GOT3 (cell line): ENCODE measurements around the gene SHANK3.

Source experiments
- DNase-seq: peaks from one replicate; lab custom pipeline; 2025; ENCODE audit warnings: mixed read lengths; lab: John Stamatoyannopoulos, UW

Gene SHANK3

DNA sequence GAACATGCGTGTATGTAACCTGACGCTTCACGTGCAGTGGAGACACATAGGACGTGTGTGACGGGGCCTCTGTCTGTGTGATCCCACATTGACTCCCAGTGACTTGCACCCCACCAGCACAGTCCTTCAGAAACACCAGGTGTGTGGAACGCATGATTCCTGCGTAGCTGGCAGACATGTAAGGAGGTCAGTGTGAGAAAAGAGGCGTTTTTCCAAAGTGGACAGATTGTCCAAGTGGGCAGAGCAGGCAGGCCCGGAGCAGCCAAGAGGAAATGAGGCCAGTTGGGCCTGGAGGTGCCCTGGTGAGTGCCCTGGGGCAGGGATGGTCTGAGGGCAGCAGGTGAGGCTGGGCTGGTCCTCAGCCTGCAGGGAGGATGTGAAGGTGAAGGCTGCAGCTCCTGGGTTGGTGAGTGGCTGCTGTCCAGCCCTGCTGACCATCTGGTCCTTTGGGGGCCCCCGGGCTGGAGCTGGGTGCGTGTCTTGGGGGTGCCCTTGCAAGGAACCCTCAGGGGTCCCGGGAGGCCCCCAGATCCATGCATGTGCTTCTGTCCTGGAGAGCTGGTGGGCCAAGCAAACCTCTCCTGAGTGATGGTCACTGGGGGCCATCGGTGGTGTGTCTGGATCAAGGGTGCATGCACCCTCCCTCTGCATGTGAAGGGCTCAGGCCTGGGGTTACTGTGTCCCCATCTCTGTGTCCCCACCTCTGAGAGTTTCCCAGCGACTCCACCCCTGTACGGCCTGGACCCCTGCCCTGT is 26.6 kb downstream of the SHANK3 start:
- no peak for DNase-seq

DNA sequence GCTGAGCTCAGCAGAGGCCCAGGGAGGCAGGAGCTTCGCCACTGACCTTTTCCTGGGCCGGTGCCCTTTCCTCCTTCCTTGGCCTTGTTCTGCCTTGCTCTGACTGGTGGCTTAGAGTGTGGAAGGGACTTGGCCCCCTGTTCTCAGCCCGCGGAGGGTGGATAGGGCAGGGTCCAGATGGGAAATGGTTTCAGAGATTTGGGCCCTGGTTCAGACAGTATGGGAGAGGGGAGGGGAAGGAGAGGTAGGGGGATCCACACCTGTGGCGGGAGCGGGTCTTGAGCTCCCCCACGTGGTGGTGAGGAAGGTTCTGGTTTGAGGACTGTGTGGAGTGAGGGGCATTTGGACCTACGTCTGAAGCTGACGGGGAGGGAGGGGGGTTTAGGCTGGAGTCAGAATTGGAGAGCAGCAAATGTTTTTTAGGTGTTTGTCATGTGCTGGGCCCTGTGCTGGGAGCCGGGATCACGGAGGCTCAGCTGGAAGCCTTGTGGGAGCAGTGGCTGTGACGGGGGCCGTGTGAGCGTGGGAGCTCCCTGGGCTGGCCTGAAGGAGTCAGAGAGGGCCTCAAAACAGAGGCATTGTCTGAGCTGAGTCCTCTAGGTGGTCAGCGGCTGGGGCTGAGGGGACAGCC is 27.2 kb downstream of the SHANK3 start:
- no peak for DNase-seq

DNA sequence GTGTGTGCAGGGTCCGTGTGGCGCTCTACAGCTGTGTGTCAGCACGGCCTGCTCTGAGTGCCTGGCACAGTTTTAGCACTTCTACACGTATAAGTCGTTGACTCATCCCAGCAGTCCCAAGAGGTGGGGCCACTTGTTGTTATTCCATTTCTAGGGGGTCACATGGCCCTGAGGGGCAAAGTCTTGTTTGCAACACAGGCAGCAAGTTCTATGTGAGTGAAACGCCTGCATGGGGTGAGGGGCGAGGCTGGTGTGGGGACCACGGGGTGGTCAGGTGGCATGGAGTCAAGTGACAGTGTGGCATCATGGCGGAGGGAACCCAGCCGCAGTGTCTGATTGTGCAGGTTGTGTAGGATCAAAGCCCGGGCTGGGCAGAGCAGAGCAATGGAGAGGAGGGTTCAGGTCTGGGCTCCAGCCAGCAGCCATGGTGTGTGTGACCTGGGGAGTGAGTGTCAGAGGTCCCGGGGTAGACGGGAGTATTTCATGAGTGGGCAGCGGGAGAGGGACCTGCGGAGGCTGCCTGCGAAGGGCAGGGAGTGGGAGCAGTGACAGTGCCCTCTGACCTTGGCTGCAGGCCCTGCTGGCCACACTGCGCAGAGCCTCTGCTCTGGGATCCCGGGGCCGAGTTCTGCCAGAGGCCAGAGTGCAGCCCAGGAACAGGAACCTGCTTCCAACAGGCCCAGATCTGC is 27.9 kb downstream of the SHANK3 start:
- DNase-seq: no peak

DNA sequence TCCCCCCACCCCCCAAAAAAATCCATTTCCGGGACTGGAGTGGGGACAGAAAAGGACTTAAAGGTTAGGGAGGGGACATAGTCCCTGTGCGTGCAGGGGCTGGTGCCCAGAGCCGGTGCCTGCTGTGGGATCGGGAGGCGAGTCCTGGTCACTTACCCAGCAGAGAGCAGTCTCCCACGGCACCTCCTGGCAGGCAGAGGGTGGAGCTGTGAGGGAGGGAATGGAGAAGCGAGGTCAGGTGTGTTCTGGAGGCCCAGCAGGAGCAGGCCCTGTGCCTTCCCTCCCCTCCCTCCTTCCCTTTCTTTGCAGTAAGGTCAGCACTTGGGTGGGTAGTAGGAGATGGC is 28.4 kb downstream of the SHANK3 start:
- DNase-seq: no peak

DNA sequence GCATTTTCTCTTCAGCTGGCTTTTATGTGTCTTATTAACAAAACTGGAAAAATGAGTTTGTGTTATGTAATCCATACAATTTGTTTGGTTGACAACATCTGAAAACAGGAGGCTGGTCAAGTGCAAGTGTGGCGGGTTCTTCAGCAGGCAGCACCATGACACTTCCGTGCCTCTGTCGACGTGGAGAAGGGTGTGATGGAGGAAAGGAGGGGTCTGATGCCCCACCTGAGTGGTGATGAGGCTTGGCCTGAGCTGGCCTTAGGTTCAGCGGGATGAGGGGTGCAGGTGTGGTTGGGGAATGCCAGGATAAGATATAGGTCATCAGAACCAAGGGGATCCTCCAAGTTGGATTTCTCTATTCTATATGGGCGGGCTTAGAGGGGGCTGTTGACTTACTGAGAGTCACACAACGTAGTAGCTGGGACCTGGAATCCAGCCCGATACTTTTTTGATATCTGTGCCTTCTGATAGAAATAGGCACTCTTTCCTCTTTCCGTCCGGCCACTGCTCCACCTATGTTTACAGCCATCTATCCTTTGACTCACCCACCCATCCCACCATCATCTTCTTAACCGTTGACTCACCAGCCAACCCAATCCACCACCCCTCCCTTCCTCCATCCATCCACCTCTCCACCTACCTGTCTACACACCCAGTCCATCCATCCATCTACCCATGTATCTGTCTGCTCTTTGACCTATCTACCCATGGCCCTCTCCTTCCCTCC is 29.0 kb downstream of the SHANK3 start:
- DNase-seq: no peak

DNA sequence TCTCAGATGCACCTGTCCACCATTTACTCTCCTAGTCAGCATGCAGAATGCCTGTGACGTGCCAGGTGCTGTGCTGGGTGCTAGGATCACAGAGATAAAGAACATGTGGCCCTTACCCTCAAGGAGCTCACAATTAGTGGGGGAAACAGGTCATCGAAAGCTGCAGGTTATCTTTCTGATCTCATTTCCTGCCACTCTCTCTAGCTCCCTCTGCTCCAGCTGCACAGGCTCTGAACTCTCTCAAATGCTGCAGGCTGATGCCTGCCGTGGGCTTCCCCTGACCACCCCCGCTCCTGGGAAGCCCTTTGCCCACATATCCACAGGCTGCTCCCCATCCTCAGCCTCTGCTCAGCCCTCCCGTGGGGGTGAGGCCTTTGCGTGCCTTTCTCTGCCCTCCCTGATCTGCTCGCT is 29.6 kb downstream of the SHANK3 start:
- no peak for DNase-seq

DNA sequence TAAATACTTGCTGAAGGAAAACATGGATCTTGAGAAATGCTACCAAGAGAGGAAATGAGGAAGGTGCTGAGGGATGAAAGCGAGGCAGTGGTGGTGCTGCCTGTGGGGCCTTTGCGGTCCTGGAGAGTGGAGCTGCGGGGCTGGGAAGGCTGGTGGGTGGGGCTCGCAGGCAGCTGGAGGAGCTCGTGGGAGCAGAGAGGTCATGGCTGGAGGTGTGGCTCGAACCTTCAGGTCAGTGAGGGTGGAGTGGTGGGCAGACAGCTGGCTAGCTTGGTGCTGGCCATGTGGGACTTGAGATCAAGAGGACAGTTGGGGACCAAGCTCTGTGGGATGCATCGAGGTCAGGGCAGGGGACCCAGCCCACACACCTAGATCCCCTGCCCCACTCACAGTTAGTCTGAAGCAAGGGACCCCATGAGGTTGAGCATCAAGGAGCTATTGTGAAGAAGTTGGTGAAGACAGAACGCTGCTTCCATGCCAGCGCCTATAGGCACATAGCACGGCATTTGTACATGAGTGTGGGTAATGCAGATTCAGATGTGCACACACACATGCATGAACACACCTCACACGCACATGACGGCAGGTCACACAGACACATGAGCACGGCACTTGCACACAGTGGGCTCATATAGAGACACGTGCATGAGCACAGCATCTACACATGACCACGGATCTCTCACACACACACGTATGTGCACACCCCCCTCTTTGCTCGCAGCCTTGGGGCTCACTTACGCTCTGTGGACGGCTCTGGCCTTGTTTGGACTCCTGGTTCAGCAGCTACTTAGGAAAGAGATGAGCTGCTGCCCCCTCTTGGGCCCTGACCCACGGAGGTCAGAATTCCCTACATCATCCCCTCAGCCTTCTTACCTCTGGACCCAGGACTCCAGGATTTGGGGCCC is 30.4 kb downstream of the SHANK3 start:
- DNase-seq: no peak

DNA sequence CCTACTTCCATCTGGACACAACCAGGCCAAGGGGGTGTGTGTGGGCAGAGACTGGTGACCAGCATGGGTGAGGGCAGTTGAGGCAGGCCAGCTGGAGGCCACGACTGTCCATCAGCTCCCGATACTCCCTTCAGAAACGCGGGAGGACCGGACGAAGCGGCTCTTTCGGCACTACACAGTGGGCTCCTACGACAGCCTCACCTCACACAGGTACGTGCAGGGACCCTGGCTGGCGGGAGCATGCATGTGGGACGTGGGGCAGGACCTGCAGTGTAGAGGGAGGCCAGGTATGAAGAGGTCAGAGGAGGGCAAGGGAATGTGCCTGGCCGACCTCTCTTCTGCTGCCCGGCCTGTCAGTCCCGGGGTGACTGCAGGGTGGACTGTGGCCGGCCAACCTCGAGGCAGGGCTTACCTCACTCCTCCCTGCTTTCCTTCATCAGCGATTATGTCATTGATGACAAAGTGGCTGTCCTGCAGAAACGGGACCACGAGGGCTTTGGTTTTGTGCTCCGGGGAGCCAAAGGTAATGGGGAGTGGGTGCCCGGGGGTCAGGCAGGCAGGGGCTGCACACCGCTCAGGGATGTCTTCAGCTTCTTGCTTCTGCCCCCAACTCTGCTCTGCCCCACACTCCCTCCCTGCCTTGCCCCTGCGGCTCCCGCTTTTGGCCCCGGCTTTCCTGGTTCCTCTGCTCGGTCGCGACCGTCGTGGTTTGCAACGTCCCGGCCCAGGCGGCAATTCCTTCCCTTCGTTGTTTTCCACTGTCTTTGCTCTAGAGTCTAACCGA is 31.3 kb downstream of the SHANK3 start:
- no peak for DNase-seq

DNA sequence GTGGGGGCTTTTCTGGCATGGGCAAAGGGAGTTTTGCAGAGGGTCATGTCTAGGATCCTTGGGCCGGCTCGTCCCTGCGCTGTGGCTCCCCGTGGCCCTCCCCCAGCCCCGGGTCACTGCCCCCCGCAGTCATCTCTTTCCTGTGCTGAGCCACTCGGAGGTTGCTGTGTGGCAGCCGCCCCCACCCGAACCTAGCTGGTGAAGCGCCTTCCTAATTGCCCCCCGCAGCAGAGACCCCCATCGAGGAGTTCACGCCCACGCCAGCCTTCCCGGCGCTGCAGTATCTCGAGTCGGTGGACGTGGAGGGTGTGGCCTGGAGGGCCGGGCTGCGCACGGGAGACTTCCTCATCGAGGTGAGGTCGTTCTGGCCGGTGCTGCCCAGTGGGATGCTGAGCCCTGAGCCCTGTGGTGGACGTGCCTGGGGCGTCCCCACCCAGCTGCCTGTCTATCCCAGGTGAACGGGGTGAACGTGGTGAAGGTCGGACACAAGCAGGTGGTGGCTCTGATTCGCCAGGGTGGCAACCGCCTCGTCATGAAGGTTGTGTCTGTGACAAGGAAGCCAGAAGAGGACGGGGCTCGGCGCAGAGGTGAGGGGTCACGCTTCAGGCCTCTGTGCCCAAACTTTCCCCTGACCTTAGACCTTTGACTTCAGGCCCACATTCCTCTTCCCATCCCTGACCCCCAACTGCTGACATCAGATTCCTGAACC is 32.0 kb downstream of the SHANK3 start:
- no peak for DNase-seq

DNA sequence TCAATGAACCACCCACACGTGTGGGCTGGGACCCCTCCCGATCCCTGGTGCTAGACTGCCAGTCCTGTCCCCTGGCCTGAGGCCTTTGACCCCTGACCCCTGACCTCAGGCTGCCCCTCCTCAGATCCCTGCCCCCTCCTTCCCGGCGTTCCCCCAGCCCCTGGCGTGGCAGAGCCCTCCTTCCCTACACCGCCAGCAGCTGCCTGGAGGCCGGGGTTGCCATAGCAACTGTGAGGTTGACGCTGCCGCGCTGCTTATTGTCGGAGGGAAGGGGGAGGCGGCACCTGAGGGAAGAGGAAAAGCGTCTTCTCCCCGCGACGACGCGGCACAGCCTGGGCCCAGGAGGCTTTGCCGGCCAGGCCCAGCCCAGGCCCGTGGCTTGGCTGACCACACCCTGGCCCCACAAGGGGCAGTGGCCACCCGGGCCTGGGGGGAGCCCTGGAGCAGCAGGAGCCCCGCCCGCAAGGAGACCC is 32.6 kb downstream of the SHANK3 start:
- no peak for DNase-seq

DNA sequence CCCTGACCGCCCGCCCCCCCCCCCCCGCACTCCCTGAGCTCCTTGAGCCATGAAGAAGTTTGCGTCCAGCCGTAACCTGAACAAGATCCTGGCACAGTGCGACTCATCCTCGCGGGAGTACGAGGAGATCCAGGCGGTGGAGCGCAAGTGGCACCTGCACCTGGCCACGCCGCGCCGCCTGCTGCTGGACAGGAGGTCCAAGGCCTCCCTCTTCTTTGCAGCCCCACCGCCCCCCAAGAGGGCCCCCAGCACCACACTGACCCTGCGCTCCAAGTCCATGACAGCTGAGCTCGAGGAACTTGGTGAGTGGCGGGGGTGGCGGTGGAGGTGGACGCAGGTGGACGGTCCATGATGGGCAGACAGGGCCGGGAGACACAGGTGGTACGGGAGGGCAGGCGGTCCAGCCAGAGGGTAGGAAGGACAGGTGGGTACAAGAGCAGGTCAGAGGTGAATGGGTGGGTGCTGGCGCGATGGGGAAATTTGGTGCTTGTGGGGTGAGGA is 33.3 kb downstream of the SHANK3 start:
- DNase-seq: no peak

DNA sequence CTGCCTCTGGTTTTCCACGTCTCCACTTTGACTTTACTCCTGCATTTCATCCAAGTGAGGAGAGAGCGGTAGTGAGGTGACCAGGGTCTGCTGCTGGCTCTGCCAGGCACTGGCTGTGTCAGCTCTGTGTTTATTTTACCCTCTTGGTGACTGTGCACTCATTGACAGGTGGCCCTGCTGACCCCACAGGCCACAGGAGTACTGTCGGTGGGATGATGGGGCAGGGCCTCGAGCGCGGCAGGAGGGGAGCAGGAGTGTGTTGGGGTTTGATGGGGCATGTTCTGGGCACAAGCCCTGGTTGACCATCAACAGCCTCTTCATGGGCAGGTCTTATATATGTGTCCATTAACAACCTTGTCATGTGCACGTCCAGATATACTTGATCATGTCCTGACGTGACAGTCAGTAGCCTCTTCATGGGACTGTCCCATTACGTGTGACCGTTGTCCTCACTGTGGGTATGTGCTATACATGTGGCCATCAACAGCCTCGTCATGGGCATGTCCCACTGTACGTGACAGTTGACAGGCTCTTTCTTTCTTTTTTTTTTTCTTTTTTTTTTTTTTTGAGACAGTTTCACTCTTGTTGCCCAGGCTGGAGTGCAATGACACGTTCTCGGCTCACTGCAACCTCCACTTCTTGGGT is 34.0 kb downstream of the SHANK3 start:
- DNase-seq: no peak

DNA sequence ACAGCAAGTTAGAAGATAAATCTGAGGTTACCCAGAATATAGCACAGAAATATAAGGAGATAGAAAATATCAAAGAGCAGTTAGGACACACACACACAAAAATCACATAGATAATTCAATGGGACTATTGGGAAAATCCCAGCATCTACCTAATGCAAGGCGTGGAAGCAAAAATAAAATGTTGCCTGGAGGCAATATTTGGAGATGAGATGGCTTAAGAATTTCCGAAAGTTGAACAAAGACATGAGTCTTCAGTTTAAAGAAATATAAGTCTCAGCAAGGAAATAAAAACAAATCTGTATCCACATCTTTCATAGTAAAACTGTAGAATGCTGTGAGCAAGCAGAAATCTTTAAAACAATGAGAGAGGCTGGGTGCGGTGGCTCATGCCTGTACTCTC is 35.9 kb downstream of the SHANK3 start:
- DNase-seq: no peak

DNA sequence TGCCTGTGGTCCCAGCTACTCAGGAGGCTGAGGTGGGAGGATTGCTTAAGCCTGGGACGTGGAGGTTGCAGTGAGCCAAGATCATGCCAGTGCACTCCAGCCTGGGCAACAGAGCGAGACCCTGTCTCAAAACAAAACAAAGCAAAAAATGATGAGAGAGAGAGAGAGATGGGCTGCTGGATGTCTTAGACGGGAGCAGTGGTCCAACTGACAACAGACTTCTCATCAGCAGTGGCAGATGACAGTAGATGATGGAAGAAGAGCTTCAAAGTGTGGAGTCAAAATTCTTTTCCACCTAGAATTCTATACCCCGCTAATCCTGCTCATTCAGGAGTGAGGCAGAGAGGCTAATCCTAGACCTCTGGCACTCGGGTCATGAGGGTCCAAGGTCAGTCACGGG is 36.4 kb downstream of the SHANK3 start:
- no peak for DNase-seq

DNA sequence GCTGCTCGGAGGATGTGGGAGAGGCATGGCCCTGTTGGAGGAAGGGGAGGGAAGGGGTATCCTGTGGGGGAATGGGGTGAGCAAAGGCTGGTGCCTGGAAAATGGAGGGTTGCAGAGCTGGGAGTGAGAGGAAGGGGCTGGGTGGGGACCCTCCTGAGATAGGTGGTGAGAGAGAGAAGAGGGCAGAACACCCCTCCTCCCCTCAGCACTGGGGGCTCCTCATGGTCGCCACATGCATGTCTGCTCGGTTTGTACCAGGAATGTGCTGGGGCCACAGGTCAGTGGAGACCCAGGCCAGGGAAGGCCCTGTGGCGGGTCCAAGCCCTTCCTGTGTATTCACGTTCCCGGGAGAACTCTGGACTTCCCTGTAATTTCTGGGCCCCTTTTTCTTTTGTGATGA is 37.6 kb downstream of the SHANK3 start:
- DNase-seq: no peak

DNA sequence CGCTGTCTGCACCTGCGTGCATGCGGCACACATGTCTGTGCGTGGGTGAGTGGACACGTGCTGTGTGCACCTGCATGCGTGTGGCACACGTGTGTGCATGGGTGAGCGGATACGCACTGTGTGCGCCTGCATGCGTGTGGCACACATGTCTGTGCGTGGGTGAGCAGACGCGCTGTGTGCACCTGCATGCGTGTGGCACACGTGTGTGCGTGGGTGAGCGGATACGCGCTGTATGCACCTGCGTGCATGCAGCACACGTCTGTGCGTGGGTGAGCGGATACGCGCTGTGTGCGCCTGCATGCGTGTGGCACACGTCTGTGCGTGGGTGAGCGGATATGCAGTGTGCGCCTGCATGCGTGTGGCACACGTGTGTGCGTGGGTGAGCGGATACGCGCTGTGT is 38.3 kb downstream of the SHANK3 start:
- no peak for DNase-seq

DNA sequence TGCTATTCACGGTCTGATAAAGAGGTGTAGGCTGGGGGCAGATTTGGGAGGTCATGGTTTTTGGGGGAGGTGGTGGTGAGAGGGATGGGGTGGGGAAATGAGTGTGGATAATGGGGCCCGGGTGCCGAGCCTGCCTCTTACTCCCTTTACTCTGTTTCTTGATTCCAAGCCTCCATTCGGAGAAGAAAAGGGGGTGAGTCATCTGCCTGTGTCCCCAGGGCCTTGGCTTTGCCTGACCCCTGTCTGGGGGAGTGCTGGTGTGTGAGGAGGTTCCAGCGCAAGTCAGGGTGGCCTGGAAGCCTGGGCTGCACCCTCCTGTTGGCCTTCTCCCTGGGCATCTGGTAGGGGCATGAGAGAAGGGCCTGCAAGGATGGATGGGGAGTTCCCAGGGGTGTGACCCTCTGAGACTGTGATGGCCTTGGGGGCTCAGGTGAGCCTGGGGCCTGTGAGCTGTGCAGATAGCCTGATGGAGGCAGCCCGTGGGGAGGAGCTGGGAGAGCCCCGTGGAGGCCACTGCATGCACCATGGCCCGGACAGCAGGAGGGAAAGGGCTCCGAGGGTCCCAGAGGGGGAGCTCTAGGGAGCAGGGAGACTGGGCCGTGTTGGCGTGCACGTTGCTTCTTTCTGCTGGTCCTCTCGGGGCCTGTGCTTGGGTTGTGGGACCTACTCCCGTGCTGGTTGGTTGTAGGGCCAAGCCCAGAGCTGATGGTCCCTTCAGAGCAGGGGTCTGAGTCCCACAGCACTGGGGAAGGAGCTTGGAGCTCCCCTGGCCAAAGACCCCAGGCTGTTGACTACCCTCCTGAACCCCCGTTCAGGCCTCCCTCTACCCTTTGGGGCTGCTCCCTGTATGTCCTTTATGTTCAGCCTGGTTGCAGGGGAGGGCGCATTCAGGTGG is 39.1 kb downstream of the SHANK3 start:
- DNase-seq: no peak

DNA sequence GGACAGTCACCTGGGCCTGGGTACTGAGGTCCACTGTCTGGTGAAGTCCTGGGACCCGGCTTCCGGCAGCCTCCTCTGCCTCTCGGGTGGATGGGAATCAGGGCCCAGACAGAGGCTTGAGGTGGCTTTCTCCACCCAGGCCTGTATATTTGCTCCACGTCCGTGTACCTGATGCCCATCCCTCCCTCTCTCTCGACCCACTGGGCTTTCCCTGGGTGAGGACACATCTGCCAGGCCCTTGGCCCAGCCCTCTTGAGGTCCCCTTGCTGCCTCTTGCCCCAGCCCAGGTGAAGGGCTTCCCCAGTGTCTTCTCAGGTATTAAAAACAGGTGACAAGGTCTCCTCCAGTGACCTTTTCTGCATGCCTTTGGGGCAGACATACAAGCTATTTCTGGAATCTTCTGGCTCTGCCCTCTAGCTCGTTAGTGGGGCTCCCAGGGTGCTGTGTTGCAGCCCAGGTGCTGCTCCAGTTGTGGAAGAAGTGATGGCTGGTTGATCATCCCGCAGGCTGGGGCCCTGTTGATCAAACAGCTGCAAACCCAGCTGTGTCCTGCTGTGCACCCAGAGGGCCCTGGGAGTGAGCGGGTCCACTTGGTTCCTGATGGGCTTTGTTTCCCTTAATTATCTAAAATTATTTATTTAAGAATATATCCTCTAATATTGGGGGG is 39.9 kb downstream of the SHANK3 start:
- DNase-seq: no peak
